Spleen (tissue), 11 donors: ENCODE measurements around the gene DYNC2I2. TPM values are rescaled to one million over a fixed set of nuclear protein-coding genes. Genes with fewer than 3 reads are reported as not detected.

Experiments used
- DNase-seq: peaks from one replicate; pipeline ENCODE4 v3.0.0-alpha.2; 2020
- H3K27ac ChIP-seq, 8 donors: fragments of 200-600 bp; sonication (generic) in 7 of 8; 1 replicate in 4 of 8; 2 replicates in 4 of 8; pipeline versions ENCODE4 v1.5.0 to v1.8.0; 2016 to 2021; ENCODE audit warnings: inconsistent platforms in 4 of 8, mild to moderate bottlenecking in 4 of 8, moderate library complexity in 1 of 8
- H3K27me3 ChIP-seq, 7 donors: fragments of 200-600 bp; sonication (generic) in 6 of 7; replicated peaks in 1 of 7; 1 replicate in 4 of 7; 2 replicates in 3 of 7; pipeline versions ENCODE4 v1.5.0 to v1.8.0; 2016 to 2021; ENCODE audit warnings: inconsistent platforms in 3 of 7, mild to moderate bottlenecking in 1 of 7
- H3K36me3 ChIP-seq, 6 donors: fragments of 200-600 bp; sonication (generic) in 5 of 6; 1 replicate in 4 of 6; 2 replicates in 2 of 6; pipeline versions ENCODE4 v1.5.0 to v1.8.0; 2016 to 2021; ENCODE audit warnings: inconsistent platforms in 2 of 6
- H3K4me1 ChIP-seq, 6 donors: fragments of 200-600 bp; sonication (generic) in 5 of 6; 1 replicate in 3 of 6; 2 replicates in 3 of 6; pipeline versions ENCODE4 v1.5.0 to v1.8.0; 2016 to 2021; ENCODE audit warnings: inconsistent platforms in 3 of 6
- H3K4me3 ChIP-seq, 8 donors: fragments of 200-600 bp; sonication (generic) in 7 of 8; 1 replicate in 4 of 8; 2 replicates in 4 of 8; pipeline versions ENCODE4 v1.5.0 to v1.8.0; 2016 to 2021; ENCODE audit warnings: inconsistent platforms in 4 of 8, mild to moderate bottlenecking in 4 of 8, moderate library complexity in 2 of 8
- H3K9me3 ChIP-seq, 8 donors: fragments of 200-600 bp; sonication (generic) in 7 of 8; 1 replicate in 4 of 8; 2 replicates in 4 of 8; pipeline versions ENCODE4 v1.5.0 to v1.8.0; 2016 to 2021; ENCODE audit warnings: inconsistent platforms in 4 of 8
- CTCF ChIP-seq, 11 experiments: fragments of 200-600 bp in 7 of 11; fragments of 450-650 bp in 4 of 11; sonication (generic) in 4 of 11; IDR thresholded peaks in 8 of 11; conservative IDR thresholded peaks in 3 of 11; 1 replicate in 7 of 11; 2 replicates in 4 of 11; pipeline versions ENCODE4 v1.4.0 to v1.8.0; 2016 to 2021; ENCODE audit warnings: antibody characterized with exemption in 11 of 11, inconsistent platforms in 4 of 11, mild to moderate bottlenecking in 1 of 11
- POLR2A ChIP-seq, 3 donors: fragments of 450-650 bp; IDR thresholded peaks; one replicate each; pipeline ENCODE4 v1.5.1; 2017; ENCODE audit warnings: antibody characterized with exemption in 3 of 3, mild to moderate bottlenecking in 1 of 3
- POLR2AphosphoS5 ChIP-seq, 3 donors: sonication (generic); formaldehyde crosslinking; IDR thresholded peaks; one replicate each; pipeline ENCODE4 v1.5.1; 2017; ENCODE audit warnings: antibody characterized with exemption in 3 of 3
- WGBS, 5 donors: extraction: QIAGEN DNeasy Blood & Tissue Kit in 3 of 5; methylation state at CpG; one replicate each; pipeline versions ENCODE4 v1.1.5 to v1.1.7; 2013 to 2018; 5-methylcytosine and 5-hydroxymethylcytosine counted together
- intact Hi-C: fragments of 100-400 bp; cut with DNase I; formaldehyde crosslinking; loops from one replicate; pipeline ENCODE4 v1.15.0; 2023; ENCODE audit warnings: low total_unique reads
- polyA plus RNA-seq, 3 donors: library from polyadenylated mRNA; stranded (reverse); fragments of 200-250 nt; gene quantifications; one replicate each; pipeline ENCODE4 v1.2.1, GENCODE V29; 2013
- total RNA-seq, 7 donors: library from RNA; depleted of rRNA in 3 of 7; stranded (reverse); fragments of >200 nt in 3 of 7; fragmentation: NEBNext Ultra II Directional in 4 of 7; extraction: Animal tissue kit (Norgen Biotek cat#: 25700) in 4 of 7; gene quantifications; one replicate each; pipeline versions ENCODE4 v1.1.0 to v1.2.1, GENCODE V29; 2016 to 2021
- donor health status: healthy with polysubstance abuse.
- donor health status: DM: no; HTN: no; CAD: no; lungs with moderate emphysema.
- donor health status: DM: no; HTN: no; CAD: no.
- donor health status: Bipolar disorder and iron deficiency.
- donor health status: healthy.
- donor health status: DM: no; HTN: no; CAD: no.
- donor health status: DM: yes; HTN: yes; CAD: no.

DYNC2I2 gene
- total and polyA plus RNA-seq, 10 donors = 19.0 to 61.6 (median 29.2) TPM

GRCh38 chr9:128615571-128615970 is 41.1 kb downstream of the DYNC2I2 start:
- no peaks in the 10 kb centered on the region for H3K4me1 ChIP-seq
- peak; percentile 48 for DNase-seq
- no peaks in the 10 kb centered on the region for H3K9me3 ChIP-seq
- no peak overlapping the region for H3K4me3 ChIP-seq
- TF ChIP-seq POLR2A (IDR thresholded peaks at IDR 0.05) (no peak), POLR2AphosphoS5 (IDR thresholded peaks at IDR 0.05) (no peak), CTCF (IDR thresholded peaks at IDR 0.05 in 8 of 11, conservative IDR thresholded peaks at IDR 0.05 in 3 of 11) (no peak)
- WGBS, 5 donors = 88 to 98% (median 95%) methylated on average over 12 of the region's 12 CpGs
- no peaks in the 10 kb centered on the region for H3K27me3 ChIP-seq
- intact Hi-C loops = no loop called here
- no peak overlapping the region for H3K27ac ChIP-seq
- H3K36me3 ChIP-seq = peaks cover 27 to 100% (median 100%) of the 10 kb centered on the region in 6 donors

DNA sequence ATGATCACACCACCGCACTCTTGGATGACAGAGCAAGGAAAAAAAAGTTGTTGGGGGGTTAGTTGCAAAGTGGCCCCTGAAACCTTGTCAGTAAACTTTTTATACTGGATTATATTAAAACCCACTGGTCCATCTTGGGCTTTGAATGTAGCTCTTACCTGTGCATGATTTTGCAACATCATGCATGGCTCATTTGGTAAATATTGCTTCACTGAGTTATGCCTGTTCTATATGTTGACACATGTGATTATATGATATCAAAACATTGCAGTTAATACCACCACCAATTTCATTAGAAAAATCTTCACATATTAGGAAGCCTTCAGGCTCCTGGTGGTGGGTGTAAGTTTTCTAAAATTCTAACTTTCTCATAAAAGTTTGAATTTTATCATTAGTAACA is 41.9 kb downstream of the DYNC2I2 start:
- peaks cover 27 to 100% (median 100%) of the 10 kb centered on the region in 6 donors for H3K36me3 ChIP-seq
- intact Hi-C loops = no loop called here

GRCh38 chr9:128611600-128612394 is 44.9 kb downstream of the DYNC2I2 start:
- DNase-seq = peak; percentile 40
- Histone ChIP-seq H3K36me3 (peaks cover 22 to 100% (median 100%) of the 10 kb centered on the region in 6 donors), H3K4me1 (no peaks in the 10 kb centered on the region), H3K27me3 (no peaks in the 10 kb centered on the region), H3K27ac (no peak overlapping the region), H3K4me3 (no peak overlapping the region), H3K9me3 (no peaks in the 10 kb centered on the region)
- TF ChIP-seq POLR2A (IDR thresholded peaks at IDR 0.05) (no peak), CTCF (IDR thresholded peaks at IDR 0.05 in 8 of 11, conservative IDR thresholded peaks at IDR 0.05 in 3 of 11) (no peak), POLR2AphosphoS5 (IDR thresholded peaks at IDR 0.05) (no peak)
- intact Hi-C loops = no loop called here
- WGBS, 5 donors = 93 to 97% (median 95%) methylated on average over 12 of the region's 12 CpGs

More for the DNA sequence above, 41.9 kb downstream of the DYNC2I2 start:
- no peaks in the 10 kb centered on the region for H3K27me3 ChIP-seq
- no peak for DNase-seq
- H3K4me3 ChIP-seq = no peak overlapping the region
- no peak overlapping the region for H3K27ac ChIP-seq
- no peaks in the 10 kb centered on the region for H3K4me1 ChIP-seq
- TF ChIP-seq POLR2A (IDR thresholded peaks at IDR 0.05) (no peak), POLR2AphosphoS5 (IDR thresholded peaks at IDR 0.05) (no peak), CTCF (IDR thresholded peaks at IDR 0.05 in 8 of 11, conservative IDR thresholded peaks at IDR 0.05 in 3 of 11) (no peak)
- no peaks in the 10 kb centered on the region for H3K9me3 ChIP-seq
- 94 to 100% (median 100%) methylated on average over 1 of the region's 1 CpG for WGBS, 5 donors

GRCh38 chr9:128610897-128611296 is 45.8 kb downstream of the DYNC2I2 start:
- no peaks in the 10 kb centered on the region for H3K27me3 ChIP-seq
- no peak overlapping the region for H3K4me3 ChIP-seq
- peaks cover 22 to 100% (median 99%) of the 10 kb centered on the region in 6 donors for H3K36me3 ChIP-seq
- no peak for DNase-seq
- WGBS, 5 donors = 95 to 99% (median 97%) methylated on average over 3 of the region's 3 CpGs
- TF ChIP-seq POLR2A (IDR thresholded peaks at IDR 0.05) (no peak), CTCF (IDR thresholded peaks at IDR 0.05 in 8 of 11, conservative IDR thresholded peaks at IDR 0.05 in 3 of 11) (no peak), POLR2AphosphoS5 (IDR thresholded peaks at IDR 0.05) (no peak)
- no peak overlapping the region for H3K27ac ChIP-seq
- intact Hi-C loops = no loop called here
- no peaks in the 10 kb centered on the region for H3K4me1 ChIP-seq
- no peaks in the 10 kb centered on the region for H3K9me3 ChIP-seq
